Activated CD4-positive, alpha-beta T cell treated with anti-CD3 and anti-CD28 coated beads, Interleukin-2, Interleukin-4, amounts not matched to agents 100 ng/mL and 50 ng/mL, durations not matched to agents 16 hours and 8 hours (primary cell): ENCODE measurements around the gene KCTD10.

Experiments used
- DNase-seq: peaks from one replicate; pipeline ENCODE4 v3.0.0-alpha.2; 2020; ENCODE audit warnings: low spot score

KCTD10 gene

GRCh38 chr12:109477185-109477962, at the start of gene KCTD10, which contains the start of gene UBE3B:
TSS of gene KCTD10 (minus strand) at chr12:109477300. CDS start at chr12:109477262, 38 bp downstream.
TSS of gene UBE3B (plus strand) at chr12:109477634. CDS start at chr12:109483552, 5,918 bp downstream.
- peak; percentile 86 for DNase-seq

GRCh38 chr12:109525279-109525585, 48.1 kb upstream of the KCTD10 start:
- DNase-seq = no peak

- DNase-seq = no peak
These were observed 47.6 kb upstream of the KCTD10 start for GRCh38 chr12:109524466-109525278.

- DNase-seq = no peak
These were observed 46.4 kb upstream of the KCTD10 start for GRCh38 chr12:109523504-109523903.

- no peak for DNase-seq
These were observed 46.0 kb upstream of the KCTD10 start for GRCh38 chr12:109523071-109523470.

GRCh38 chr12:109521831-109522230, 44.7 kb upstream of the KCTD10 start:
- no peak for DNase-seq

- DNase-seq = no peak
These were observed 42.7 kb upstream of the KCTD10 start for GRCh38 chr12:109519787-109520186.

GRCh38 chr12:109518820-109519665, 41.9 kb upstream of the KCTD10 start:
- peak; percentile 56 for DNase-seq

- DNase-seq = no peak
These were observed 40.5 kb upstream of the KCTD10 start for GRCh38 chr12:109517619-109518018.

GRCh38 chr12:109513977-109514376, 36.9 kb upstream of the KCTD10 start:
- DNase-seq = no peak

GRCh38 chr12:109513051-109513450, 36.0 kb upstream of the KCTD10 start:
- no peak for DNase-seq

GRCh38 chr12:109512608-109513007, 35.5 kb upstream of the KCTD10 start:
- DNase-seq = no peak

GRCh38 chr12:109510196-109510595, 33.1 kb upstream of the KCTD10 start:
- DNase-seq = no peak

GRCh38 chr12:109504068-109504467, 27.0 kb upstream of the KCTD10 start:
- no peak for DNase-seq

GRCh38 chr12:109503611-109504010, 26.5 kb upstream of the KCTD10 start:
- no peak for DNase-seq

- no peak for DNase-seq
These were observed 25.2 kb upstream of the KCTD10 start for GRCh38 chr12:109502332-109502731.

- no peak for DNase-seq
These were observed 24.2 kb upstream of the KCTD10 start for GRCh38 chr12:109501299-109501698.

- no peak for DNase-seq
These were observed 23.5 kb upstream of the KCTD10 start for GRCh38 chr12:109500406-109501185.

- no peak for DNase-seq
These were observed 20.6 kb upstream of the KCTD10 start for GRCh38 chr12:109497675-109498074.

- no peak for DNase-seq
These were observed 19.2 kb upstream of the KCTD10 start for GRCh38 chr12:109496306-109496705.

- DNase-seq = no peak
These were observed 17.9 kb upstream of the KCTD10 start for GRCh38 chr12:109495012-109495411.
